PC-9 (cell line): ENCODE data around the gene CBFA2T3. TPM values are rescaled to one million over a fixed set of nuclear protein-coding genes. Genes with fewer than 3 reads are reported as not detected.

Source experiments
- BruUV-seq: library from RNA; stranded (reverse); fragments of 400-500 nt; replicated peaks from 2 replicates; lab custom pipeline; 2021; lab: Mats Ljungman, UMichigan
- CTCF ChIA-PET: fragments of 300-600 bp; sonication (Branson Sonifier 250); formaldehyde crosslinking; loops from one replicate; lab custom pipeline; 2022; ENCODE audit warnings: antibody characterized with exemption; lab: Charles Lee
- POLR2A ChIA-PET: fragments of 300-600 bp; sonication (Branson Sonifier 250); formaldehyde crosslinking; loops from one replicate; lab custom pipeline; 2022; ENCODE audit warnings: antibody characterized with exemption; ENCODE audit not compliant: unreplicated experiment; lab: Charles Lee
- DNase-seq, 2 experiments: peaks; one replicate each; pipeline versions ENCODE4 v3.0.0 to v3.0.0-alpha.2; 2015 to 2022; ENCODE audit warnings: mixed read lengths in 1 of 2
- H2AFZ ChIP-seq: fragments of 200-600 bp; sonication (generic); 2 replicates; pipeline ENCODE4 v1.8.1; 2017; ENCODE audit warnings: antibody characterized with exemption
- H3F3A ChIP-seq: fragments of 200-600 bp; sonication (generic); 2 replicates; pipeline ENCODE4 v1.8.1; 2017; ENCODE audit warnings: antibody characterized with exemption, mild to moderate bottlenecking, low read depth; ENCODE audit not compliant: insufficient read depth
- H3K27ac ChIP-seq: fragments of 200-600 bp; sonication (generic); 2 replicates; pipeline ENCODE4 v1.6.1; 2016; ENCODE audit warnings: mixed run types
- H3K27me3 ChIP-seq: fragments of 200-600 bp; sonication (generic); 2 replicates; pipeline ENCODE4 v1.6.1; 2016; ENCODE audit warnings: low read depth, mixed run types; ENCODE audit not compliant: insufficient read depth
- H3K36me3 ChIP-seq: fragments of 200-600 bp; sonication (generic); 2 replicates; pipeline ENCODE4 v1.6.1; 2016; ENCODE audit warnings: low read depth, mixed run types
- H3K4me1 ChIP-seq: fragments of 200-600 bp; sonication (generic); replicated peaks from 2 replicates; pipeline ENCODE4 v1.6.1; 2016; ENCODE audit warnings: mixed run types; ENCODE audit not compliant: insufficient read depth
- H3K4me2 ChIP-seq: fragments of 200-600 bp; sonication (generic); 2 replicates; pipeline ENCODE4 v1.6.1; 2017; ENCODE audit warnings: mixed run types
- H3K4me3 ChIP-seq: fragments of 200-600 bp; sonication (generic); 2 replicates; pipeline ENCODE4 v1.6.1; 2016; ENCODE audit warnings: mixed run types
- H3K79me2 ChIP-seq: fragments of 200-600 bp; sonication (generic); 2 replicates; pipeline ENCODE4 v1.6.1; 2017; ENCODE audit warnings: low read depth, mixed run types
- H3K9me2 ChIP-seq: fragments of 200-600 bp; sonication (generic); 2 replicates; pipeline ENCODE4 v1.8.1; 2017; ENCODE audit warnings: mild to moderate bottlenecking; ENCODE audit not compliant: insufficient read depth
- H3K9me3 ChIP-seq: fragments of 200-600 bp; sonication (generic); 2 replicates; pipeline ENCODE4 v1.8.1; 2016; ENCODE audit warnings: low read depth; ENCODE audit not compliant: insufficient read depth
- H4K20me1 ChIP-seq: fragments of 200-600 bp; sonication (generic); 2 replicates; pipeline ENCODE4 v1.8.1; 2017; ENCODE audit not compliant: insufficient read depth
- EZH2 ChIP-seq: fragments of 200-600 bp; sonication (generic); IDR thresholded peaks from 2 replicates; pipeline ENCODE4 v1.8.0; 2017; ENCODE audit warnings: antibody characterized with exemption, low read depth
- intact Hi-C: fragments of 100-400 bp; cut with micrococcal nuclease; formaldehyde crosslinking; loops from one replicate; pipeline ENCODE4 v1.10.0; 2022; ENCODE audit not compliant: unreplicated experiment
- total RNA-seq: library from RNA; stranded (reverse); gene quantifications from 2 replicates; pipeline ENCODE4 v1.2.3, GENCODE V29; 2021
- TF ChIP-seq, protein P1 (sequence below): fragments of 200-600 bp; sonication (generic); conservative IDR thresholded peaks from 2 replicates; pipeline ENCODE4 v1.6.1; 2017; ENCODE audit warnings: mixed run types, antibody characterized with exemption, mild to moderate bottlenecking, moderate library complexity

The CBFA2T3 gene
- total RNA-seq, 1 experiment from 2014 or later, result 1.0 TPM

DNA sequence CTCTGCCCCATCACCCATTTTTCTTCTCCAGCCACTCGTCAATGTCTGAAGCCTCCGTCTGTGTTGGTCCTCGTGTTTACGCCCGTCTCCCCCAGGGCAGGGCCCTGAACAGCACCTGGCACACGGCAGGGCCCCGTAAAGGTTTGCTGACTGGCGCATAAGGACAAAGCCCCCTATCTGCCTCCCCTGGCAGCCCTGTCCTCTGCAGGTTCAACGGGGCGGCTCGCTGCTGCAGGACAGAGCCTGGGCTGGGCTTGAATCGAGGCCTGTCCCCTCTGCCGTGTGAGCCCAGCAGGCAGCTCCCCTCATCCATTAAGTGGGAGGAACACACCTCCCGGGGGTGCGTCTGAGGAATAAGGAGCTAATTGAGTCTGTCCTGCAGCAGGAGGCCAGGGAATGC, 64.5 kb downstream of the CBFA2T3 start:
- no peaks in the 10 kb centered on the region for H4K20me1 ChIP-seq
- intact Hi-C loops, result no loop called here
- peaks cover 3% of the 10 kb centered on the region; the same call in 1 of the 2 replicates for H3K27me3 ChIP-seq
- no peak overlapping the region for H3K4me2 ChIP-seq
- 0 out of 2 replicates have a peak, but pooled peaks cover 5% of the 10 kb centered on the region for H3K4me1 ChIP-seq
- BruUV-seq, result no TSS peak
- peaks cover 6% of the 10 kb centered on the region; the same call in 1 of the 2 replicates for H3F3A ChIP-seq
- DNase-seq, result no peak
- no peaks in the 10 kb centered on the region for H3K9me3 ChIP-seq
- ChIA-PET CTCF (no interaction called here), POLR2A (no interaction called here)
- no peaks in the 10 kb centered on the region for H3K9me2 ChIP-seq
- H3K79me2 ChIP-seq, result no peaks in the 10 kb centered on the region
- no peak overlapping the region for H3K4me3 ChIP-seq
- H2AFZ ChIP-seq, result no peak overlapping the region
- H3K36me3 ChIP-seq, result no peaks in the 10 kb centered on the region
- TF ChIP-seq EZH2, result no peak
- TF ChIP-seq, protein P1, sequence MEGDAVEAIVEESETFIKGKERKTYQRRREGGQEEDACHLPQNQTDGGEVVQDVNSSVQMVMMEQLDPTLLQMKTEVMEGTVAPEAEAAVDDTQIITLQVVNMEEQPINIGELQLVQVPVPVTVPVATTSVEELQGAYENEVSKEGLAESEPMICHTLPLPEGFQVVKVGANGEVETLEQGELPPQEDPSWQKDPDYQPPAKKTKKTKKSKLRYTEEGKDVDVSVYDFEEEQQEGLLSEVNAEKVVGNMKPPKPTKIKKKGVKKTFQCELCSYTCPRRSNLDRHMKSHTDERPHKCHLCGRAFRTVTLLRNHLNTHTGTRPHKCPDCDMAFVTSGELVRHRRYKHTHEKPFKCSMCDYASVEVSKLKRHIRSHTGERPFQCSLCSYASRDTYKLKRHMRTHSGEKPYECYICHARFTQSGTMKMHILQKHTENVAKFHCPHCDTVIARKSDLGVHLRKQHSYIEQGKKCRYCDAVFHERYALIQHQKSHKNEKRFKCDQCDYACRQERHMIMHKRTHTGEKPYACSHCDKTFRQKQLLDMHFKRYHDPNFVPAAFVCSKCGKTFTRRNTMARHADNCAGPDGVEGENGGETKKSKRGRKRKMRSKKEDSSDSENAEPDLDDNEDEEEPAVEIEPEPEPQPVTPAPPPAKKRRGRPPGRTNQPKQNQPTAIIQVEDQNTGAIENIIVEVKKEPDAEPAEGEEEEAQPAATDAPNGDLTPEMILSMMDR, result no peak
- no peak overlapping the region for H3K27ac ChIP-seq

DNA sequence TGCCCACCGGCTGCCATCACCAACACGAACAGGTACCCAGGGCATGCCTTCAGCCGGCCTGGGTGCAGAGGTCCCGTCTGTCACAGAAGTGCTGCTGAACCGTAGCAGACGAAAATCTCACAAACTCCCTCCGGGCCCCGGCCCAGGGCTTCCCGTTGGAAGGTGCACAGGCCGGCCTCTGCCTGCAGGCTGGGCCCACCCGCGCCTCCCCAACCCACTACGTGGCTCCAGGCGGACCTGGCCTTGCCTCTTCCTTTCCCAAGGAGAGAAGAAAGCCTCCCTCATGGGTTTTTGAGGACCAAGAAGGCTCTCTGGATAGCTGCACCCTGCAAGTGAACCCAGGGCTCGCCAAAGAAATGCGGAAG, 65.1 kb downstream of the CBFA2T3 start:
- no peaks in the 10 kb centered on the region for H3K9me3 ChIP-seq
- H3K4me1 ChIP-seq, result 0 out of 2 replicates have a peak, but pooled peaks cover 5% of the 10 kb centered on the region
- POLR2A ChIA-PET, result no interaction called here

DNA sequence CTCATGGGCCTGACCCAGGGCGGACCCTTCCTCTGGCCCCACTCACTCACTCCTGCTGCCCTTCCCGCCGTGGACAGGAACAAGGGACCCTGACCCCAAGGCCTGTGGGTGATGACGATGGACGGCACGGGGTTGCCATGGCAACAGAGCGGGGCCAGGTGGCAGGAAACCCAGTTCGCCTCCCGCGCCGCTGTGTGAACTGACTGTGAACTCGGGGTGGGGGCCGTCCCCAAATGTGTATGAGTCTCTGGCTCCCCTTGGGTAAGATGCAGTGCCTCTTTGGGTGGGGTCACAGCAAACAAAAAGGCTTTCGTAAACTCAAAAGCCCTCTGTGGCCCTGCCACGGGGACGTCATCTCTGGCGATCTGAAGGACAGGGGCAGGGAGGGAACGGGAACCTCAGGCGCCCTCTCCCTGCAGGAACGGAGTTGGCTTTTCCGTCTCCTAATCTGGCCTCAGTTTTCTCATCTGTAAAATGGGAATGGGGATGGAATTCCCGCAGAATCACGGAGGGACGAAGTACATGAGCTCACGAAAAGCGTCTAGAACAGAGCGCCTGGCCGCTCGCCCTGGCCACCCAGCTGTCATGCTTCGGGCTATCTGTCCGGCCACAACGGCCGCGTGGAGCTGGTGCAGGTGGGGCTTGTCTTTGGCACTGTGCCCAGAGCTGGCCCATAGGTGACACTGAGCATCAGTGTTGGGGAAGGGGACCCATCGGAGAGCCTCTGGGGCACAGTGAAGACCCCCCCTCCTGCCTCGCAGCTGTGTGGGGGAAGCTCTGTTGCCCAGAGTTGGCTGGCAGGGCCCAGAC, 65.7 kb downstream of the CBFA2T3 start:
- Histone ChIP-seq H3K9me2 (no peaks in the 10 kb centered on the region), H3K9me3 (no peaks in the 10 kb centered on the region), H2AFZ (no peak overlapping the region), H3K27me3 (peaks cover 3% of the 10 kb centered on the region; the same call in 1 of the 2 replicates), H3K36me3 (no peaks in the 10 kb centered on the region), H4K20me1 (no peaks in the 10 kb centered on the region), H3K4me2 (no peak overlapping the region), H3K27ac (no peak overlapping the region), H3F3A (peaks cover 6% of the 10 kb centered on the region; the same call in 1 of the 2 replicates), H3K4me3 (no peak overlapping the region), H3K4me1 (0 out of 2 replicates have a peak, but pooled peaks cover 5% of the 10 kb centered on the region), H3K79me2 (no peaks in the 10 kb centered on the region)
- CTCF ChIA-PET, result no interaction called here
- no peak for DNase-seq
- intact Hi-C loops, result no loop called here
- POLR2A ChIA-PET, result no interaction called here
- no TSS peak for BruUV-seq
- TF ChIP-seq, protein P1, result no peak
- no peak for TF ChIP-seq EZH2

More for the DNA sequence above, 65.1 kb downstream of the CBFA2T3 start:
- BruUV-seq, result no TSS peak
- Histone ChIP-seq H3K4me3 (no peak overlapping the region), H3K36me3 (no peaks in the 10 kb centered on the region), H3K4me2 (no peak overlapping the region), H3K27ac (no peak overlapping the region), H4K20me1 (no peaks in the 10 kb centered on the region), H3K79me2 (no peaks in the 10 kb centered on the region), H2AFZ (no peak overlapping the region), H3K9me2 (no peaks in the 10 kb centered on the region), H3K27me3 (peaks cover 3% of the 10 kb centered on the region; the same call in 1 of the 2 replicates), H3F3A (peaks cover 6% of the 10 kb centered on the region; the same call in 1 of the 2 replicates)
- intact Hi-C loops, result no loop called here
- no peak for TF ChIP-seq EZH2
- TF ChIP-seq, protein P1, result no peak
- no peak for DNase-seq
- CTCF ChIA-PET, result no interaction called here
